ENCODE data around the gene TLE2. TPM values are rescaled to one million over a fixed set of nuclear protein-coding genes. Genes with fewer than 3 reads are reported as not detected.
"Not testable (repeated sequence)": the region's sequence is repeated elsewhere in the genome, so short reads cannot be mapped to it uniquely, and the experiment has no call there.

Gene TLE2
- total RNA-seq, 4 donors from 2014 or later, result 18.2 to 35.6 (median 27.3) TPM

- no peaks in the 10 kb centered on the region for H3K27me3 ChIP-seq
- no peaks in the 10 kb centered on the region for H3K9me3 ChIP-seq
- 98% methylated on average over 21 of the region's 22 CpGs for WGBS
- no peak overlapping the region for H3K4me3 ChIP-seq
- DNase-seq (ENCODE audit: low spot score in 2 of 2), result no peak
- H3K27ac ChIP-seq, result no peak overlapping the region
- H3K4me1 ChIP-seq, result no peaks in the 10 kb centered on the region
- no peak for TF ChIP-seq POLR2AphosphoS5 (IDR thresholded peaks at IDR 0.05)
- TF ChIP-seq EP300 (IDR thresholded peaks at IDR 0.05), result no peak
- TF ChIP-seq POLR2A (IDR thresholded peaks at IDR 0.05), result no peak
- TF ChIP-seq CTCF (IDR thresholded peaks at IDR 0.05), result no peak
- H3K36me3 ChIP-seq, result peaks cover 25% of the 10 kb centered on the region
Observed at GRCh38 chr19:3015126-3016057, 13.7 kb downstream of the TLE2 start.

- no peak for DNase-seq (ENCODE audit: low spot score in 2 of 2)
- Histone ChIP-seq H3K27me3 (no peaks in the 10 kb centered on the region), H3K9me3 (no peaks in the 10 kb centered on the region), H3K4me1 (no peaks in the 10 kb centered on the region), H3K36me3 (peaks cover 29% of the 10 kb centered on the region), H3K4me3 (no peak overlapping the region), H3K27ac (no peak overlapping the region)
- TF ChIP-seq POLR2AphosphoS5 (IDR thresholded peaks at IDR 0.05) (no peak), CTCF (IDR thresholded peaks at IDR 0.05) (no peak), EP300 (IDR thresholded peaks at IDR 0.05) (no peak), POLR2A (IDR thresholded peaks at IDR 0.05) (no peak)
- WGBS, result 96% methylated on average over 8 of the region's 8 CpGs
Observed at GRCh38 chr19:3014135-3014534, 14.9 kb downstream of the TLE2 start.

- no peak for DNase-seq (ENCODE audit: low spot score in 2 of 2)
- no peaks in the 10 kb centered on the region for H3K4me1 ChIP-seq
- no peaks in the 10 kb centered on the region for H3K27me3 ChIP-seq
- peaks cover 34% of the 10 kb centered on the region for H3K36me3 ChIP-seq
- H3K27ac ChIP-seq, result no peak overlapping the region
- 84% methylated on average over 7 of the region's 7 CpGs for WGBS
- TF ChIP-seq POLR2A (IDR thresholded peaks at IDR 0.05) (no peak), POLR2AphosphoS5 (IDR thresholded peaks at IDR 0.05) (no peak), CTCF (IDR thresholded peaks at IDR 0.05) (no peak)
- H3K9me3 ChIP-seq, result no peaks in the 10 kb centered on the region
- no peak overlapping the region for H3K4me3 ChIP-seq
Observed at GRCh38 chr19:3013263-3013725, 15.8 kb downstream of the TLE2 start.

- Histone ChIP-seq H3K27me3 (no peaks in the 10 kb centered on the region), H3K36me3 (peaks cover 39% of the 10 kb centered on the region), H3K4me1 (no peaks in the 10 kb centered on the region), H3K4me3 (no peak overlapping the region), H3K9me3 (no peaks in the 10 kb centered on the region), H3K27ac (no peak overlapping the region)
- no peak for TF ChIP-seq POLR2A (IDR thresholded peaks at IDR 0.05)
- TF ChIP-seq EP300 (IDR thresholded peaks at IDR 0.05), result no peak
- no peak for TF ChIP-seq CTCF (IDR thresholded peaks at IDR 0.05)
- DNase-seq (ENCODE audit: low spot score in 2 of 2), result no peak
- WGBS, result 85% methylated on average over 14 of the region's 16 CpGs
Observed at GRCh38 chr19:3012621-3013262, 16.3 kb downstream of the TLE2 start.

- H3K27me3 ChIP-seq; H3K4me1 ChIP-seq; H3K4me3 ChIP-seq; H3K27ac ChIP-seq; H3K9me3 ChIP-seq; DNase-seq (ENCODE audit: low spot score in 2 of 2): not testable (repeated sequence)
- 80% methylated on average over 13 of the region's 13 CpGs for WGBS
- H3K36me3 ChIP-seq, result peaks cover 44% of the 10 kb centered on the region
Observed at GRCh38 chr19:3012059-3012458, 17.0 kb downstream of the TLE2 start.

Data from suprapubic skin (tissue), 4 donors.